Fibroblast of lung (primary cell): Measurements from ENCODE around the gene PACRG. TPM values are rescaled to one million over a fixed set of nuclear protein-coding genes. Genes with fewer than 3 reads are reported as not detected.

Experiments
- DNase-seq, 2 donors: peaks; one replicate each; pipeline versions ENCODE4 v3.0.0 to v3.0.0-alpha.2; 2010; ENCODE audit warnings: low read depth in 2 of 2
- H2AFZ ChIP-seq: 2 replicates; pipeline ENCODE4 v1.5.1; 2012; ENCODE audit warnings: low read length, control low read depth, inconsistent platforms
- H3K27ac ChIP-seq: 2 replicates; pipeline ENCODE4 v1.5.1; 2011; ENCODE audit warnings: low read length, control low read depth; ENCODE audit not compliant: insufficient read depth
- H3K27me3 ChIP-seq: 2 replicates; pipeline ENCODE4 v1.5.1; 2011; ENCODE audit warnings: mild to moderate bottlenecking, low read length; ENCODE audit not compliant: control insufficient read depth, insufficient read depth
- H3K36me3 ChIP-seq: 2 replicates; pipeline ENCODE4 v1.5.1; 2011; ENCODE audit warnings: low read length; ENCODE audit not compliant: control insufficient read depth, insufficient read depth
- H3K4me1 ChIP-seq: 2 replicates; pipeline ENCODE4 v1.5.1; 2011; ENCODE audit warnings: low read length; ENCODE audit not compliant: control insufficient read depth, insufficient read depth; ENCODE audit errors: extremely low read depth
- H3K4me2 ChIP-seq: 2 replicates; pipeline ENCODE4 v1.5.1; 2011; ENCODE audit warnings: low read length, control low read depth; ENCODE audit not compliant: insufficient read depth; ENCODE audit errors: extremely low read depth
- H3K4me3 ChIP-seq, 4 experiments: fragments of 200-600 bp in 1 of 4; sonication (generic) in 1 of 4; replicated peaks in 1 of 4; 2 replicates each; pipeline ENCODE4 v1.5.1; 2011 to 2016; ENCODE audit warnings: low read length in 4 of 4, low read depth in 3 of 4, mild to moderate bottlenecking in 3 of 4, control low read depth in 2 of 4, inconsistent platforms in 1 of 4, mixed read lengths in 1 of 4; ENCODE audit not compliant: insufficient read depth in 1 of 4; ENCODE audit errors: control extremely low read depth in 1 of 4
- H3K79me2 ChIP-seq: 2 replicates; pipeline ENCODE4 v1.5.1; 2012; ENCODE audit warnings: mild to moderate bottlenecking, low read length, inconsistent platforms; ENCODE audit not compliant: control insufficient read depth, insufficient read depth
- H3K9ac ChIP-seq: 2 replicates; pipeline ENCODE4 v1.5.1; 2011; ENCODE audit warnings: mild to moderate bottlenecking, low read length, control low read depth; ENCODE audit not compliant: insufficient read depth
- H3K9me3 ChIP-seq: 2 replicates; pipeline ENCODE4 v1.5.1; 2012; ENCODE audit warnings: low read depth, low read length; ENCODE audit not compliant: control insufficient read depth, insufficient read depth
- H4K20me1 ChIP-seq: 2 replicates; pipeline ENCODE4 v1.5.1; 2011; ENCODE audit warnings: low read length; ENCODE audit not compliant: control insufficient read depth, insufficient read depth; ENCODE audit errors: extremely low read depth
- EZH2 ChIP-seq: IDR thresholded peaks from 2 replicates; pipeline ENCODE4 v1.5.1; 2012; ENCODE audit warnings: low read length, control low read depth, mild to moderate bottlenecking; ENCODE audit errors: missing control alignments
- polyA plus RNA-seq, 2 donors: library from polyadenylated mRNA; depleted of rRNA in 1 of 2; stranded (reverse) in 1 of 2; unstranded in 1 of 2; fragments of >200 nt; gene quantifications; 2 replicates each; pipeline ENCODE4 v1.2.1, GENCODE V29; 2011 to 2012; ENCODE audit warnings: missing spikeins in 1 of 2
- total RNA-seq: library from RNA; depleted of rRNA; stranded (reverse); fragments of >200 nt; gene quantifications from 2 replicates; pipeline ENCODE4 v1.2.1, GENCODE V29; 2014
- TF ChIP-seq, protein P1 (sequence below), 2 donors: IDR thresholded peaks in 1 of 2; conservative IDR thresholded peaks in 1 of 2; 1 replicate in 1 of 2; 2 replicates in 1 of 2; pipeline ENCODE4 v1.5.1; 2011 to 2012; ENCODE audit warnings: low read length in 2 of 2, control low read depth in 1 of 2, inconsistent platforms in 1 of 2, low read depth in 1 of 2, mild to moderate bottlenecking in 1 of 2

Gene PACRG
- total and polyA plus RNA-seq, 2 donors (not counting 1 experiment from before 2014, with no cell fraction given), result 0.30 to 0.66 TPM

- Histone ChIP-seq H3K9me3 (no peaks in the 10 kb centered on the region), H3K79me2 (no peaks in the 10 kb centered on the region), H3K4me3 (no peak overlapping the region), H3K4me1 (no peaks in the 10 kb centered on the region), H3K27me3 (no peaks in the 10 kb centered on the region), H3K9ac (no peak overlapping the region), H3K36me3 (no peaks in the 10 kb centered on the region), H3K27ac (no peak overlapping the region), H4K20me1 (no peaks in the 10 kb centered on the region), H2AFZ (no peak overlapping the region), H3K4me2 (no peak overlapping the region)
- DNase-seq, result no peak
- TF ChIP-seq EZH2, result no peak
- TF ChIP-seq, protein P1, sequence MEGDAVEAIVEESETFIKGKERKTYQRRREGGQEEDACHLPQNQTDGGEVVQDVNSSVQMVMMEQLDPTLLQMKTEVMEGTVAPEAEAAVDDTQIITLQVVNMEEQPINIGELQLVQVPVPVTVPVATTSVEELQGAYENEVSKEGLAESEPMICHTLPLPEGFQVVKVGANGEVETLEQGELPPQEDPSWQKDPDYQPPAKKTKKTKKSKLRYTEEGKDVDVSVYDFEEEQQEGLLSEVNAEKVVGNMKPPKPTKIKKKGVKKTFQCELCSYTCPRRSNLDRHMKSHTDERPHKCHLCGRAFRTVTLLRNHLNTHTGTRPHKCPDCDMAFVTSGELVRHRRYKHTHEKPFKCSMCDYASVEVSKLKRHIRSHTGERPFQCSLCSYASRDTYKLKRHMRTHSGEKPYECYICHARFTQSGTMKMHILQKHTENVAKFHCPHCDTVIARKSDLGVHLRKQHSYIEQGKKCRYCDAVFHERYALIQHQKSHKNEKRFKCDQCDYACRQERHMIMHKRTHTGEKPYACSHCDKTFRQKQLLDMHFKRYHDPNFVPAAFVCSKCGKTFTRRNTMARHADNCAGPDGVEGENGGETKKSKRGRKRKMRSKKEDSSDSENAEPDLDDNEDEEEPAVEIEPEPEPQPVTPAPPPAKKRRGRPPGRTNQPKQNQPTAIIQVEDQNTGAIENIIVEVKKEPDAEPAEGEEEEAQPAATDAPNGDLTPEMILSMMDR (conservative IDR thresholded peaks at IDR 0.05 in 1 of 2, IDR thresholded peaks at IDR 0.05 in 1 of 2; ENCODE audit: low read depth in 1 of 2, low read length in 2 of 2), result no peak
Observed at GRCh38 chr6:163177892-163178420, 450.2 kb downstream of the PACRG start.

DNA sequence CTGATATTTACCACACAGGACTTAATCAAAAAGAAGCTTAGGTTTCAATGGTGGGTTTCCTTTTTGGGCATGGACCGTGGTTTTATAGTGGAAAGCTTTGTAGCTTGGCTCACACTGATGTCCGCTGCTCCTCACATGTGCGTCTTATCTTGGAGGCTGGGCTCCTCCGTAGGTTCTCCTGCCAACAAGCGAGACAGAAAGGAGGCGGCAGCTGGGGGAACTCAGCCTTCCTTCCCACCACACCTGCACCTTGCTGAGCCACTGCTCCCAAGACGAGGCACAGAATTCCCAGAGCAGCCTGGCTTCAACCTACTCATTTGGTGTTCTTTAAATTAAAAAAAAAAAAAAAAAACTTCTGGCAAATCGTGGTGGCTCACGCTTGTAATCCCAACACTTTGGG lies 451.3 kb downstream of the PACRG start:
- no peak for TF ChIP-seq EZH2
- TF ChIP-seq, protein P1 (conservative IDR thresholded peaks at IDR 0.05 in 1 of 2, IDR thresholded peaks at IDR 0.05 in 1 of 2; ENCODE audit: low read depth in 1 of 2, low read length in 2 of 2), result no peak
- DNase-seq, result no peak
- no peak overlapping the region for H3K4me2 ChIP-seq
- no peak overlapping the region for H3K9ac ChIP-seq
- H3K27ac ChIP-seq, result no peak overlapping the region
- H3K79me2 ChIP-seq, result no peaks in the 10 kb centered on the region
- H3K27me3 ChIP-seq, result no peaks in the 10 kb centered on the region
- no peaks in the 10 kb centered on the region for H3K36me3 ChIP-seq
- no peaks in the 10 kb centered on the region for H3K9me3 ChIP-seq
- H3K4me1 ChIP-seq, result no peaks in the 10 kb centered on the region
- no peak overlapping the region for H3K4me3 ChIP-seq
- H2AFZ ChIP-seq, result no peak overlapping the region
- H4K20me1 ChIP-seq, result no peaks in the 10 kb centered on the region

DNA sequence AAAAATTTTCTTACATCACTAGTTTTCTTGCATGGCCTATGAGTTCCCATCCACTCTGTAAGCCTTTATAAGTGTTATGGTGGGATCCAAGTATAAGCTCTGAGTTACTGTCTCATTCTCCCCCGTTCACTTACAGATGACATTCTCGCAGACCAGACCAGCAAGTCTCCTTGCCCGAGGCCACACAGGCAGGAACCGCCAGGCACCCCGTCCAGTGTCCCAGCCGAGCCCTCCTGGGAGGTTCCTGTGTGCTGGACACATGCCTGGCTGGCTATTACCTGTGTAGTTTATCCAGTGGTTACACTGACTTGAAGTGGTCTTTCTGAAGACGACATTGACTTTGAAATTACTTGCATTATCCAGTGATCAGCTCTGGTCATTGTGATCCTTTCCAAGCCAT lies 451.9 kb downstream of the PACRG start:
- Histone ChIP-seq H3K36me3 (no peaks in the 10 kb centered on the region), H3K9me3 (no peaks in the 10 kb centered on the region), H2AFZ (no peak overlapping the region), H3K4me1 (no peaks in the 10 kb centered on the region), H3K27ac (no peak overlapping the region), H3K79me2 (no peaks in the 10 kb centered on the region), H4K20me1 (no peaks in the 10 kb centered on the region), H3K4me2 (no peak overlapping the region), H3K27me3 (no peaks in the 10 kb centered on the region), H3K9ac (no peak overlapping the region), H3K4me3 (no peak overlapping the region)
- no peak for TF ChIP-seq EZH2
- TF ChIP-seq, protein P1 (conservative IDR thresholded peaks at IDR 0.05 in 1 of 2, IDR thresholded peaks at IDR 0.05 in 1 of 2; ENCODE audit: low read depth in 1 of 2, low read length in 2 of 2), result no peak
- no peak for DNase-seq
